Natural killer cell (primary cell): ENCODE results near the gene RASGRF1. TPM values are rescaled to one million over a fixed set of nuclear protein-coding genes. Genes with fewer than 3 reads are reported as not detected.

Experiments used
- ATAC-seq, 3 donors: fragments of 150-1000 bp in 2 of 3; fragments of 200-7000 bp in 1 of 3; cut with Tn5 transposase; 1 replicate in 1 of 3; 2 replicates in 2 of 3; pipeline ENCODE4 v1.10.0; 2021; ENCODE audit warnings: mild to moderate bottlenecking in 2 of 3, moderate library complexity in 2 of 3
- DNase-seq, 2 donors: peaks; one replicate each; pipeline versions ENCODE4 v3.0.0 to v3.0.0-alpha.2; 2013 to 2021; ENCODE audit warnings: mixed read lengths in 1 of 2
- H3K27ac ChIP-seq: one replicate; pipeline ENCODE4 v1.5.1; 2013; ENCODE audit warnings: mild to moderate bottlenecking, low read length
- H3K27me3 ChIP-seq: one replicate; pipeline ENCODE4 v1.6.1; 2013; ENCODE audit warnings: low read length; ENCODE audit not compliant: control insufficient read depth, insufficient read depth
- H3K36me3 ChIP-seq: one replicate; pipeline ENCODE4 v1.6.1; 2013; ENCODE audit warnings: low read length; ENCODE audit not compliant: control insufficient read depth, insufficient read depth
- H3K4me1 ChIP-seq: one replicate; pipeline ENCODE4 v1.6.1; 2013; ENCODE audit warnings: low read length; ENCODE audit not compliant: control insufficient read depth, insufficient read depth
- H3K4me3 ChIP-seq: one replicate; pipeline ENCODE4 v1.5.1; 2013; ENCODE audit warnings: low read length
- H3K9me3 ChIP-seq: one replicate; pipeline ENCODE4 v1.6.1; 2013; ENCODE audit warnings: low read length; ENCODE audit not compliant: control insufficient read depth, insufficient read depth
- H3K27ac Mint-ChIP-seq, 2 donors: one replicate each; pipeline ENCODE4 v1.8.0; 2022; ENCODE audit warnings: mild to moderate bottlenecking in 2 of 2, mixed read lengths in 2 of 2, moderate library complexity in 1 of 2
- H3K27me3 Mint-ChIP-seq, 2 donors: one replicate each; pipeline ENCODE4 v1.8.0; 2022; ENCODE audit warnings: low read depth in 2 of 2, mixed read lengths in 2 of 2
- H3K36me3 Mint-ChIP-seq: one replicate; pipeline ENCODE4 v1.8.0; 2022; ENCODE audit warnings: mixed read lengths
- H3K4me1 Mint-ChIP-seq, 2 donors: one replicate each; pipeline ENCODE4 v1.8.0; 2022; ENCODE audit warnings: mixed read lengths in 2 of 2
- H3K4me3 Mint-ChIP-seq: one replicate; pipeline ENCODE4 v1.8.0; 2022; ENCODE audit warnings: mild to moderate bottlenecking, moderate library complexity, mixed read lengths
- H3K9me3 Mint-ChIP-seq, 2 donors: one replicate each; pipeline ENCODE4 v1.8.0; 2022; ENCODE audit warnings: mixed read lengths in 2 of 2
- CTCF ChIP-seq: fragments of 200-600 bp; IDR thresholded peaks from one replicate; pipeline ENCODE4 v1.8.0; 2022; ENCODE audit warnings: antibody characterized with exemption
- WGBS: methylation state at CpG from one replicate; pipeline ENCODE4 v1.1.7; 2013; ENCODE audit warnings: missing lambda C conversion rate; ENCODE audit not compliant: insufficient coverage; 5-methylcytosine and 5-hydroxymethylcytosine counted together
- intact Hi-C: fragments of 100-400 bp; cut with micrococcal nuclease; formaldehyde crosslinking; loops from one replicate; pipeline ENCODE4 v1.14.2; 2022
- total RNA-seq, 4 donors: library from RNA; stranded (reverse); fragments of 120-200 nt in 1 of 4; gene quantifications; one replicate each; pipeline versions ENCODE4 v1.2.3 to v1.2.4, GENCODE V29; 2013 to 2022

Gene RASGRF1
- total RNA-seq, 3 donors from 2014 or later (not counting 1 experiment from before 2014, with no cell fraction given): not detected

GRCh38 chr15:78983146-78983918 is 107.2 kb downstream of the RASGRF1 start:
- no peak overlapping the region for H3K27ac ChIP-seq
- Mint-ChIP-seq H3K36me3 (no peaks in the 10 kb centered on the region), H3K27ac (no peak overlapping the region), H3K4me3 (no peak overlapping the region), H3K9me3 (no peaks in the 10 kb centered on the region), H3K4me1 (no peaks in the 10 kb centered on the region), H3K27me3 (peaks cover 0 to 16% of the 10 kb centered on the region in 2 donors)
- H3K36me3 ChIP-seq: no peaks in the 10 kb centered on the region
- H3K9me3 ChIP-seq: no peaks in the 10 kb centered on the region
- H3K4me1 ChIP-seq: peaks cover 9% of the 10 kb centered on the region
- intact Hi-C loops: no loop called here
- WGBS: 79% methylated on average over 5 of the region's 5 CpGs
- no peaks in the 10 kb centered on the region for H3K27me3 ChIP-seq
- TF ChIP-seq CTCF: no peak
- H3K4me3 ChIP-seq: no peak overlapping the region
- no peak for ATAC-seq
- no peak for DNase-seq

GRCh38 chr15:78982736-78983135 is 107.8 kb downstream of the RASGRF1 start:
- no peak overlapping the region for H3K4me3 Mint-ChIP-seq
- Histone ChIP-seq H3K9me3 (no peaks in the 10 kb centered on the region), H3K27ac (no peak overlapping the region), H3K4me3 (no peak overlapping the region), H3K4me1 (peaks cover 5% of the 10 kb centered on the region), H3K27me3 (no peaks in the 10 kb centered on the region), H3K36me3 (no peaks in the 10 kb centered on the region)
- 81% methylated on average over 10 of the region's 10 CpGs for WGBS
- no peaks in the 10 kb centered on the region for H3K4me1 Mint-ChIP-seq
- intact Hi-C loops: no loop called here
- no peaks in the 10 kb centered on the region for H3K9me3 Mint-ChIP-seq
- DNase-seq (no peak), ATAC-seq (no peak)
- TF ChIP-seq CTCF: no peak
- H3K27ac Mint-ChIP-seq: no peak overlapping the region
- H3K27me3 Mint-ChIP-seq: peaks cover 0 to 11% of the 10 kb centered on the region in 2 donors
- no peaks in the 10 kb centered on the region for H3K36me3 Mint-ChIP-seq

DNA sequence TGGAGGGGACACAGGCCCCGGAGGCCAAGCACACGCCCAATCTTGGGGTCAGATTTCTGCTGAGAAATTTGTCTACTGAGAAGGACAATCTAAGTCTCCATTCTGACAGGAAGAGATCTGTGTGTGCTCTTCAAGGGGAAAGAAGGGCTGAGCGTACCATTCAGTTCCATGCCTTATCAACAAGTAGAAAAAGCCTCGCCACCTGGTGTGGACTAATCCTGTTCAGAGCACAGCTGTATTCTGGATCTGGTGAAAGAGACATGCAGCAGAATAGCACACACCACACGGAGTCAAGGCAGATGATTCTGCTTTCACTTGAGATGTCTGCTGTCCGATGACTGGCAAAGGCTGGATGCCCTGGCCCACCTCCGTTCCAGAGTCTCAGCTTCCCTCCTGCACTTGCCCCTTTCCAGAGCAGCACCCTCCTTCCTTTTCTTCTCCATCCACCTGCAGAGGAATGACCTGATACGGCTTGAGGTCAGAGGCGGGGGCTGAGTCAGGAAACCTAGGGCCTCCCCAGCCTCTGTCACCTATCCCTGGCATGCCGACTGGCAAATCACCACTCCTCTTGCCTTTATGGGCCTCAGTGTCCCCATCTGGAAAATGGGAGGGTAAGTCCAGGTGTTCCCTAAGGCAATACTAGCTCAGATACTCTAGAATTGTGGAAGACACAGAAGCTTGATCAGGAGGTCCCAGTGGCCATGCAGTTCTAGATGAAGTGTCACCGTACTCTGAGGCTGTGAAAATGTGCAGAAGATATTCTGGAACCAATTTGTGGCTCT is 108.9 kb downstream of the RASGRF1 start:
- WGBS: 86% methylated on average over 11 of the region's 11 CpGs

More for the DNA sequence above, 108.9 kb downstream of the RASGRF1 start:
- no peak overlapping the region for H3K27ac Mint-ChIP-seq
- H3K27ac ChIP-seq: no peak overlapping the region
- ATAC-seq (no peak), DNase-seq (no peak)
- no peak overlapping the region for H3K4me3 Mint-ChIP-seq
- intact Hi-C loops: no loop called here
- no peaks in the 10 kb centered on the region for H3K9me3 Mint-ChIP-seq
- H3K36me3 Mint-ChIP-seq: no peaks in the 10 kb centered on the region
- H3K27me3 ChIP-seq: no peaks in the 10 kb centered on the region
- H3K4me1 ChIP-seq: peaks cover 13% of the 10 kb centered on the region
- no peaks in the 10 kb centered on the region for H3K4me1 Mint-ChIP-seq
- H3K27me3 Mint-ChIP-seq: peaks cover 0 to 8% of the 10 kb centered on the region in 2 donors
- no peaks in the 10 kb centered on the region for H3K9me3 ChIP-seq
- H3K36me3 ChIP-seq: no peaks in the 10 kb centered on the region
- no peak for TF ChIP-seq CTCF
- H3K4me3 ChIP-seq: no peak overlapping the region
